GM12892 (cell line): ENCODE data around the gene TVP23C.
A peak's percentile ranks its signal among the peaks of the same experiment; 100 is the strongest.
"Not testable (repeated sequence)": the region's sequence is repeated elsewhere in the genome, so short reads cannot be mapped to it uniquely, and the experiment has no call there.

Experiments used
- DNase-seq: peaks from one replicate; pipeline ENCODE4 v3.0.0; 2011; ENCODE audit not compliant: insufficient read length
- FAIRE-seq: peaks from 2 replicates; lab custom pipeline; 2011; peaks lifted over from hg19 to GRCh38; lab: Jason Lieb, UNC
- POLR2A ChIP-seq: IDR thresholded peaks from 2 replicates; pipeline ENCODE4 v1.6.1; 2011; ENCODE audit warnings: low read depth, low read length, control low read depth
- POLR2AphosphoS5 ChIP-seq: IDR thresholded peaks from 2 replicates; pipeline ENCODE4 v1.6.1; 2011; ENCODE audit warnings: low read depth, low read length, control low read depth
- TAF1 ChIP-seq: IDR thresholded peaks from 2 replicates; pipeline ENCODE4 v1.6.1; 2011; ENCODE audit warnings: low read depth, mild to moderate bottlenecking, control low read depth, low read length, borderline replicate concordance

The TVP23C gene

GRCh38 chr17:15510361-15510760, 52.9 kb downstream of the TVP23C start:
- TF ChIP-seq TAF1, result no peak
- no peak for TF ChIP-seq POLR2A
- TF ChIP-seq POLR2AphosphoS5, result no peak
- DNase-seq (no peak), FAIRE-seq (no peak)

- DNase-seq, result no peak
- no peak for TF ChIP-seq POLR2A
- TF ChIP-seq TAF1, result no peak
- no peak for TF ChIP-seq POLR2AphosphoS5
- FAIRE-seq, result no peak
Observed at GRCh38 chr17:15509095-15509494, 54.2 kb downstream of the TVP23C start.

- DNase-seq (no peak), FAIRE-seq (no peak)
- TF ChIP-seq TAF1 (no peak), POLR2A (no peak), POLR2AphosphoS5 (no peak)
Observed at GRCh38 chr17:15508466-15508865, 54.8 kb downstream of the TVP23C start.

- TF ChIP-seq POLR2AphosphoS5 (no peak), TAF1 (no peak), POLR2A (no peak)
- FAIRE-seq (no peak), DNase-seq (no peak)
Observed at GRCh38 chr17:15507896-15508295, 55.4 kb downstream of the TVP23C start.

DNA sequence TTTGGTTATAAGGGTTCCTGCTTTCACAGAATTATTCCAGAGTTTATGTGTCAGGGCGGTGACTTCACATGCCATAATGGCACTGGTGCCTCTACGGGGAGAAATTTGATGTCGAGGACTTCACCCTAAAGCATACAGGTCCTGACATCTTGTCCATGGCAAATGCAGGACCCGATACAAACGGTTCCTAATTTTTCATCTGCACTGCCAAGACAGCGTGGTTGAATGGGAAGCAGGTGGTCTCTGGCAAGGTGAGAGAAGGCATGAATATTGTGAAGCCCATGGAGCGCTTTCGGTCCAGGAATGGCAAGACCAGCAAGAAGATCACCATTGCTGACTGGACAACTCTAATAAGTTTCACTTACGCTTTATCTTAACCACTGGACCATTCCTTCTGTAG, 56.3 kb downstream of the TVP23C start:
- FAIRE-seq (no peak), DNase-seq (no peak)
- no peak for TF ChIP-seq POLR2AphosphoS5
- no peak for TF ChIP-seq POLR2A
- no peak for TF ChIP-seq TAF1

DNA sequence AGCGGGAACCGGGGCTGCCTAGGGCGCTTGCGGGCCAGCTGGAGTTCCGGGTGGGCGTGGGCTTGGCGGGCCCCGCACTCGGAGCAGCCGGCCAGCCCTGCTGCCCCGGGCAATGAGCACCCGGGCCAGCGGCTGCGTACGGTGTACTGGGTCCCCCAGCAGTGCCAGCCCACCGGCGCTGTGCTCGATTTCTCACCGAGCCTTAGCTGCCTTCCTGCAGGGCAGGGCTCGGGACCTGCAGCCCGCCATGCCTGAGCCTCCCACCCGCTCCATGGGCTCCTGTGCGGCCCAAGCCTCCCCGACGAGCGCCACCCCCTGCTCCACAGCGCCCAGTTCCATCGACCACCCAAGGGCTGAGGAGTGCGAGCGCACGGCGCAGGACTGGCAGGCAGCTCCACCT, 57.6 kb downstream of the TVP23C start:
- FAIRE-seq, DNase-seq: not testable (repeated sequence)

DNA sequence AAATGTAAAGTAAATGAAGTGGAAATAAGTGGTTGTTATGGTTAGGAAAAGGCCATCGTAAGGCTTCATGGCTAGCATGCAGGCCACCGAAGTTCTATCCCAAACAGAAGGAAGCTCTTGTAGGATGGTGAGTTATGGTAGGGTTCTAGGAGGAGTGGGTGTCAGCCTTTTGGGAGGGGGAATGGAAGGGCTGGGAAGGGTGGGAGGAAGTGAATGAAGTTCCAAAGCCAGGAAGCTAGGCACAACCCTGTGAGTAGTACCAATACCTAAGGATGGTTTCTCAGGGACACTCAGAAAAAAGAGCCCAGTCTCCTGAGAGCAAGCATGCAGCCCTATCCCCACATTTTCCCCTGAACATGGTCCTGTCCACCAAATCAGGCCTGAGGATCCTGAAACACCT, 59.6 kb downstream of the TVP23C start:
- TF ChIP-seq POLR2A (no peak), TAF1 (no peak), POLR2AphosphoS5 (no peak)
- DNase-seq (no peak), FAIRE-seq (no peak)

DNA sequence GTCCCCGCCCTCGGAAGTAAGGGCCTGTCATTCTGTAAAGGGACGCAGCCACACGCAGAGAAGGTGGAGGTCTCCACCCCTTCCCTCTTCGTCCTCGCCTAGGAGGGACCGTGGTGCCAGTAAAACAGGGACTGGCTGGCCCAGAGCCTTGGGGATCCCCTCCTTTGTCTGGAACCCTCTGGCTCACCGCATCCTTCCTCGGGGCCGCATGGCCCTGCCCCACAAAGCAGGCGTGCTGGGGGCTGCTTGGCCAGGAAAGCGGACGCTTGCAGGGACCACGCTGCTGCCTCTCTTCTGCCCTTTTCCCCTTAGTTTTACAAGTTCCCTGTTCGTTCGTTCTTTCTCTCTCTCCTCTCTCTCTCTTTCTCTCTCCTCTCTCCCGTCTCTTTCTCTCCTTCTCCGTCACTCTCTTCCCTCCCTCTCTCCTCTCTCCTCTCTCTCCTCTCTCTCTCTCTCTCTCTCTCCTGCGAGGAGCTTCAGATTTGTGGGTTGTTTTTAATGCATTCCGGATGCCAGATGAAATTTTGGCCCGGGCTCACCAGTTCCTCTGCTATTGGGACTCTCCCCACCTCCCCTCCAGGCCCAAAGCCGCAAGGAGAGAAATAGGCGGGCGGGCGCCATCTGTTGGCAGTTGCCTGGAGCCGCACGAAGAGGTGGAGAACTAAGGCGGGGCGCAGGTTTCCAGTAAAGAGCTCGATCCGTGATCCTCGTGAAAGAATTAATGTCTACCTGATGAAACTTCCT, 60.7 kb downstream of the TVP23C start:
- peak; percentile 53 for DNase-seq
- TF ChIP-seq POLR2A (no peak), POLR2AphosphoS5 (no peak), TAF1 (no peak)
- peak; percentile 44 for FAIRE-seq

DNA sequence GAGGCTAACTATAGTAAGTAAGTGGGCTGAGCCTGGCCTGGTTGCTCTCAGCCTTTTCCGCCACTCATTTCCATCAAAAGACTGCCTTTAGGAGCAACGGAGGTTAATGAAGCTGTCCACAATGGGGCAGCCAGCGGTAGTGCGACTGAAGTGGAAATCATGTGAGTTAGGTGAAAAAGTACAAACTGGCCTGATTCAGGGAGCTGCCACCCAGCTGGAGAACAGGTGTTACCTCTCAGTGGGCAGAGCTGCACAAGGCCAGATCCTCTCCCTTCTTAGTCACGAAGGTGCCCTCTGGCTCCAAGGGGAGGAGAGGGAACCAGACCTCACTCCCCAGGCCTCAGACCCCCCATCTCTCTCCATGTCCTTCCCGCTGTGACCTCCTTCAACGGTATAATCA, 61.5 kb downstream of the TVP23C start:
- TF ChIP-seq POLR2A (no peak), POLR2AphosphoS5 (no peak), TAF1 (no peak)
- no peak for FAIRE-seq
- no peak for DNase-seq

GRCh38 chr17:15501282-15501681, 62.0 kb downstream of the TVP23C start:
- TF ChIP-seq POLR2AphosphoS5 (no peak), POLR2A (no peak)
- FAIRE-seq, result no peak
- no peak for DNase-seq

DNA sequence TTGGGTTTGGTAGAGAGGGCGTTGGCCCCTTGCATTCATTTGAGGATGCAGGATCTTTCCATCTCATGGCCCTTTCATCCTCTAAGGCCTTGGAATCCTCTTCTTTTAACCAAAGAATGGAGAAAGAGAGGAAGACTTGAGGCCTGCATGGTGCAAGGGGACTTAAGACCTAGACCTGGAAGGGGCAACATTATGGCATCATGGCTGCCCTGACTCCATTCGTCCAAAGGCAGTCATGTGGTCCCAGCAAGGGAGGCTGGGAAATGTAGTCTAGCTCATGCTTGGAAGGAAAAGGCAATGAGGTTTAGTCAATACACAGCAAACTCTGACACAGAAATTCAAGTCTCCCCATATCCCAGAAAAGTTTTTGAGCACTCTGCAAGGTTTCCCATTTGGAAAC, 65.2 kb downstream of the TVP23C start:
- DNase-seq (no peak), FAIRE-seq (no peak)
- TF ChIP-seq POLR2A (no peak), TAF1 (no peak), POLR2AphosphoS5 (no peak)

GRCh38 chr17:15496735-15497670, 66.3 kb downstream of the TVP23C start:
- no peak for FAIRE-seq

More at GRCh38 chr17:15496735-15497670, 66.3 kb downstream of the TVP23C start:
- DNase-seq, result no peak
- TF ChIP-seq TAF1, result no peak
- TF ChIP-seq POLR2AphosphoS5, result no peak
- TF ChIP-seq POLR2A, result no peak
